BJ (cell line): ENCODE results near the gene KCTD13. TPM values are rescaled to one million over a fixed set of nuclear protein-coding genes. Genes with fewer than 3 reads are reported as not detected.
A peak's percentile ranks its signal among the peaks of the same experiment; 100 is the strongest.

ENCODE experiments used
- CTCF ChIA-PET: fragments of 350-600 bp; formaldehyde crosslinking; extraction: SDS; loops from one replicate; lab custom pipeline; 2021; ENCODE audit warnings: antibody characterized with exemption, inconsistent platforms; lab: Yijun Ruan, JAX
- POLR2A ChIA-PET: fragments of 300-600 bp; sonication (Branson Sonifier 250); formaldehyde crosslinking; extraction: SDS; loops from one replicate; lab custom pipeline; 2021; ENCODE audit warnings: antibody characterized with exemption; lab: Charles Lee
- DNase-seq: peaks from one replicate; pipeline ENCODE4 v3.0.0-alpha.2; 2011; ENCODE audit warnings: low read depth
- H3K27me3 ChIP-seq: 2 replicates; pipeline ENCODE4 v1.6.0; 2011; ENCODE audit warnings: low read length; ENCODE audit not compliant: control insufficient read depth, insufficient read depth
- H3K36me3 ChIP-seq: 2 replicates; pipeline ENCODE4 v1.5.1; 2011; ENCODE audit warnings: low read length; ENCODE audit not compliant: control insufficient read depth, insufficient read depth
- H3K4me3 ChIP-seq: 2 replicates; pipeline ENCODE4 v1.5.1; 2011; ENCODE audit warnings: low read depth, mild to moderate bottlenecking, control low read depth, low read length
- CTCF ChIP-seq: IDR thresholded peaks from 2 replicates; pipeline ENCODE4 v1.5.1; 2011; ENCODE audit warnings: low read depth, mild to moderate bottlenecking, control low read depth, inconsistent platforms, low read length, moderate library complexity; ENCODE audit not compliant: insufficient read depth
- polyA plus RNA-seq: library from polyadenylated mRNA; depleted of rRNA; stranded (reverse); fragments of >200 nt; gene quantifications from 2 replicates; pipeline ENCODE4 v1.2.3, GENCODE V29; 2011

The KCTD13 gene
- polyA plus RNA-seq, 1 experiment = 12.3 TPM

GRCh38 chr16:29900888-29901606 lies 25.0 kb downstream of the KCTD13 start:
- peaks cover 2% of the 10 kb centered on the region for H3K27me3 ChIP-seq
- 0 out of 2 replicates have a peak, but pooled peaks cover 1% of the 10 kb centered on the region for H3K36me3 ChIP-seq
- ChIA-PET CTCF (interaction anchor here (0.6 to 1.9 kb wide), 7 partner anchors 25 to 200 kb away, joined by 3 to 5 read pairs (median 3); partner anchors contain the start of gene KCTD13), POLR2A (no interaction called here)
- no peak for TF ChIP-seq CTCF
- no peak for DNase-seq
- H3K4me3 ChIP-seq = peak overlapping the region; percentile 84

GRCh38 chr16:29900102-29900887 lies 25.7 kb downstream of the KCTD13 start, which contains the start of gene ASPHD1:
Gene ASPHD1 (plus strand): TSS chr16:29900488. CDS start chr16:29900972, 484 bp downstream.
- Histone ChIP-seq H3K27me3 (peaks cover 2% of the 10 kb centered on the region), H3K4me3 (peak within 1 kb of the TSS; percentile 84), H3K36me3 (no peaks in the 10 kb centered on the region)
- ChIA-PET POLR2A (interaction anchor here (0.6 kb wide), 1 partner anchor 73 kb away, joined by 3 read pairs; the partner anchor contains the start of gene TAOK2), CTCF (interaction anchor here (0.9 to 2.0 kb wide), 7 partner anchors 8 to 200 kb away, joined by 3 to 9 read pairs (median 5); no protein-coding TSS in a partner anchor)
- DNase-seq = no peak
- TF ChIP-seq CTCF = no peak

DNA sequence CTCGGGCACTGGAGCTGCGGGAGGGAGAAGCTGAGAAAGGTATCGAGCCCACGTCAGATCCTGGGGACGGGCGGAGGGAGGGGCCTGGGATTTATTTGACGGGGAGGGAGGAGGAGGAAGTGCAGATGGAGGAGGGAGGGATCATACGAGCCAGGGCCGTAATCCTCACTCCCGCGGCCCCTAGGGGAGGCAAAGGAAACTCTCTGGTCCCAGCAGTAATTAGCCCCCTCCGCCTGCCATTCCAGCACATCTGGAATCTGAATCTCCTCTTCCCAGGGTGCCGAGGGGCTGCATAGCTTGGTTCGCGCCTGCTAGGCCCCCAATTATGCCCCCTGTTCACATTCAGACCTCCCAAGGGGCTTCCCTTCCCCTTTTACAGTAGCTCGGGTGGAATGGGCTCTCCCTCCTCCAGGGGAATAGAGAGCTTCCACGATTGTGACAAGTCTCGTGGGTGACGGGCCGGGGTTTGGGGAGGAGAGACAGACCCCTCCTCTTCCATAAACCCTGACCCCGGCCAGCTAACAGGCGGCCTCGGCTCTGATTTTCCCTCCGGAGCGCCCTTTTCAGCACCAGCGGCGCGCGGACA lies 26.4 kb downstream of the KCTD13 start, which contains the start of gene SEZ6L2:
SEZ6L2 (minus strand) TSS at position 35 of the 586 bp plus-strand sequence. CDS start 531 bp downstream, outside the sequence.
- DNase-seq = peak; percentile 59
- Histone ChIP-seq H3K36me3 (no peaks in the 10 kb centered on the region), H3K27me3 (peaks cover 2% of the 10 kb centered on the region), H3K4me3 (peak within 1 kb of the TSS; percentile 84)
- peak; percentile 50 for TF ChIP-seq CTCF
- ChIA-PET CTCF (interaction anchor here (1.2 to 2.0 kb wide), 5 partner anchors 9 to 121 kb away, joined by 4 to 9 read pairs (median 5); no protein-coding TSS in a partner anchor), POLR2A (interaction anchor here (0.6 kb wide), 1 partner anchor 74 kb away, joined by 3 read pairs; the partner anchor contains the start of gene TAOK2)

GRCh38 chr16:29898804-29899515 lies 27.1 kb downstream of the KCTD13 start:
- H3K4me3 ChIP-seq = peak overlapping the region; percentile 84
- CTCF ChIA-PET = interaction anchor here (1.2 to 2.0 kb wide), 5 partner anchors 10 to 122 kb away, joined by 3 to 9 read pairs (median 5); no protein-coding TSS in a partner anchor

More at GRCh38 chr16:29898804-29899515, 27.1 kb downstream of the KCTD13 start:
- no peaks in the 10 kb centered on the region for H3K36me3 ChIP-seq
- POLR2A ChIA-PET = no interaction called here
- no peak for TF ChIP-seq CTCF
- no peak for DNase-seq
- peaks cover 2% of the 10 kb centered on the region for H3K27me3 ChIP-seq
